ENCODE results near the gene GRAMD2B.
A peak's percentile ranks its signal among the peaks of the same experiment; 100 is the strongest.

- no peak for TF ChIP-seq ZSCAN5A (tag by site-specific recombination; IDR thresholded peaks at IDR 0.05)
- TF ChIP-seq SCRT2 (tag by site-specific recombination; IDR thresholded peaks at IDR 0.05) = no peak
- TF ChIP-seq ZBTB17 (tag by site-specific recombination; IDR thresholded peaks at IDR 0.05) = peak; percentile 80
- no peak for TF ChIP-seq ZNF266 (tag by site-specific recombination; IDR thresholded peaks at IDR 0.05; ENCODE audit: low read depth)
- no peak for TF ChIP-seq ZNF132 (tag by site-specific recombination; IDR thresholded peaks at IDR 0.05; ENCODE audit: borderline replicate concordance)
Measured at GRCh38 chr5:126519637-126520592, 96.7 kb downstream of the GRAMD2B start.

Data from HEK293 (cell line).